NK-92 (cell line): ENCODE data around the gene NFASC.

Experiments used
- DNase-seq: peaks from one replicate; lab custom pipeline; 2025; ENCODE audit not compliant: unreplicated experiment; lab: John Stamatoyannopoulos, UW

The NFASC gene

DNA sequence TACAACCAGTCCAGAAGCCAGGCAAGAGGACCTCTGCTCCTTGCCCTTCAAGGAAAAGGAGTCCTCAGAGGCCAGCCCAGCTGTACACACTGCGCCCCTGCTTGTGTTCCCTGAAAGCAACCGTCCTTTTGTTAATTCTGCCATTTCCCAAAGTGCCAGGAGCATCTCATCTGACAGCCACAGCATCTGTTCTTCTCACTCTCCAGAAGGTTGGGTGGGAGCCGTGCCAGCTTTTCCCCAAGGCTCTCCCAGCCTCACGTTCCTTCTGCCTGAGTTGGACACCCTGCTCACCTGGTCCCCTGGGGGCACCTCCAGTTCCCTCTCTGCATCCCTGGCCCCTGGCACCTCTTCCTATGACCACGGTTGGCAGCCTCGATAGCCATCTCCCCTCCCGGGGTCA is 161.8 kb downstream of the NFASC start:
- no peak for DNase-seq

- DNase-seq, result no peak
Measured at GRCh38 chr1:205037539-205037938, 166.9 kb downstream of the NFASC start.

GRCh38 chr1:205038132-205038786 is 167.6 kb downstream of the NFASC start:
- DNase-seq, result no peak

- no peak for DNase-seq
Measured at GRCh38 chr1:205041001-205041715, 170.5 kb downstream of the NFASC start.

- DNase-seq, result no peak
Measured at GRCh38 chr1:205041998-205042910, 171.6 kb downstream of the NFASC start.

DNA sequence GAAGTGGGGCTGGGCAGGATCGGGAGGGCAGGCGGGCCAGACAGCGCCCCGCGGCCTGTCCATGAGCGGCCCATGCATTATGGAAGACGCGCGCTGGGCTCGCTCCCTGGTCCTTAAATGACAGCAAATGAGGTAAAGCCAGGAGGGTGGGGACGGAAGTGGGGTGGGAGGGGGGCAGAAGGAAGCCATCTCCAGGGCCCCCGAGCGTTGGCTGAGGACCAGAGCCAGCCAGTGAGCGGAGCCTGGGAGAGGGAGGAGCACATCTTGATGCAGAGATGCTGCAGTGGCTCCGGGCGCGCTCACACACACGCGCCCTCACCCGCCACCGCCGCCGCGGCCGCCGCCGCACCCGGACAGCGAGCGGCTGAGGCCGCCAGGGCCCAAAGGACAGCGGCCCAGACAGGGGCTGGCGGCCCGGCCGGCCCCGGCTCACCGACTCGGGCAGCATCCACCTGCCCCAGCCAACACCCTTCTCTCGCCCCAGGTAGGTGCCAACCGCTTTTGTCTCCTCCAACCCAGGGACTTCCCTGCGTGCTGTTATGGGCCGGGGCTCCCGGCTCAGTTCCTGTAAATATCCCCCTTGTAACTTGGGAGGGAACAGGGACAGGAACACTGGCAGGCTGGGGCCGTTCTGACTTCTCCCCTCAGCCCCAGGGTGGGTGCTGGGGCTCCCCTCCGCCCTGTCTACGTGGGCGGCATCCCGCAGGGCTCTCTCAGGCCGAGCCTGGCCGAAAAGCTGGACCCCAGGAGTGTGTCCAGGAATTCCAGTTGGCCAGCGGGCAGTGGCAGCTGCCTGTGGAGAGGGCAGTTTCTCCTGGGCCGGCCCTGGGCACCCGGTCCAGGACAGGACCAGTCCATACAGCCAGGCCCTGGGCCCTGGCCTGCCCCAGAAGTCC is 172.5 kb downstream of the NFASC start, which contains the start of gene CNTN2:
Gene CNTN2 (plus strand): TSS at position 302 of the 896 bp plus-strand sequence. CDS start 9,974 bp downstream, outside the sequence.
- no peak for DNase-seq

DNA sequence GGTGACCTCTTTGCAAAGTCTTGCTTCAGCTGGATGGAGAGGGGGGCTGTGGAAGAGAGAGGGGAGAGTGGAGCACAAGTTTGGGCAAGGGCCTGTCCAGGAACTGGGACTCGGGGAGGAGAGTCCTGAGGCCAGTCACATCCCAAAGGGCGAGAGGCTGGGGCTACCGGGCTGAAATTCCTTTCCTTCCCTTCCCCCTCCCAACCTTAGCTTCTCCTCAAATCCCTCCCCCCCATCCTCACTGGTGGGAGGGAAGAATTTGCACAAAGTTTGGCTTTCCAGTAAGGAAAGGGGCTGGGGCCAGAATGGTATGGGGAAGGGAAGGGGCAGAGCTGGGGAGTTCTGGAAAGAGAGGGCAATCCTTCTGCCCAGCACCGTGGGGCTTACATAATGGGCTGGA is 173.2 kb downstream of the NFASC start:
- no peak for DNase-seq

DNA sequence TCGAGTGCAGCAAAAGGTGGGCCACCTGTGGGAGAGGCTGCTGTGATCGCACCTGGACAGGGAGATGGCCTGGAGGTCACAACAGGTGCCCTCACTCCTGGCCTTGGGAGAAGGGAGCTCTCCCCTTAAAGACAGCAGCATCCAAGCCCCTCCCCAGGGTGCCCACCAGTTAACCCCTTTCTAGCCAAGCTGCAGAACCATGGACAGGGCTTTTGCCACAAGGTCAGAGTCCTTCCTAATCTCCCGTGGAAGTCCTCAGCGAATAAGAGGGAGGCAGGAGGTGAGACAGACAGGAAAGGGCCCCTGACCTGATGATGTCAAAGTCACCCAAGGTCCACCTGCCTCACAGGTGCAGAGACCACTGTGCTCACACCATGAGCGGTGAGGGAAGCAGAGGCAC is 174.1 kb downstream of the NFASC start:
- no peak for DNase-seq

GRCh38 chr1:205045146-205045545 is 174.5 kb downstream of the NFASC start:
- DNase-seq, result no peak

DNA sequence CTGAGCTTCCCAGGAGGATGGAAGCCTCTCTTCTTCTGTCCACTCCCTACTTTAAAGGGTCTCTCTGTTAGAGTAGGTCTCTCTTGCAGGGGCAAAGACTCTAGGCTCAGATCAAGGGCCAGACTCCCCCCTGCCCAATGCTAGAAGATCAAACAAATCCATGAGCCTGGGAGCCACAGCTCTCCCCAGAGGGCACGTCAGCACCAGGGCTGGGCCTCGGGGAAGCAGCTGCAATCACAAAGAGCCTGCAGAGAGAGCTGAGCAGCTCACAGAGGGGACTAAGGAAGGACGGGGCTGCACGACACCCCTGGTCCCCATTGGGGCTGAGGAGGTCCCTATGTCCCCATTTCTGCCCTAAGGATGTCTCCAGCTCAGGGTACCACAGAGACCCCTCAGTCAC is 176.2 kb downstream of the NFASC start:
- no peak for DNase-seq

DNA sequence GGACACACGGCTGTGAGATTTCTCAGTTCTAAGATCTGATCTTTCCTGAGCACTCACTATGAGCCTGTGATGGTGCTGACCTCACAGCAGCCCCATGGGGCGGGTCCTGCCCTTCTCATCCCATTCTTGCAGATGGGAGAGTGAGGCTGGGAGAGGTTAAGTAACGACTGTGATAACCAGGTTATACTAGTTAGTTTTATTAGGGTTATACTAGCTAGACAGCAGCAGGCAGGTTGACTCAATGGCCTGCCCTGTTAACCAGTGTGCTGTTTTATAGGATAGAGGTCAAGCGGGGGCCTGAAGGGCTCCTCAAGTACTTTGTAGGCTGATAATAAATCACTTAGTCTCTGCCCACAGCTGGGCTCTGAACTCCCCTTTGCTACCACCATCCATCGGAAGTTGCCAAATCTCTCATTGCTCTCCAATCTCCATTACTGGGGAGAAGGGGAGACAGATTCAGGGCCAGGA is 177.1 kb downstream of the NFASC start:
- no peak for DNase-seq

DNA sequence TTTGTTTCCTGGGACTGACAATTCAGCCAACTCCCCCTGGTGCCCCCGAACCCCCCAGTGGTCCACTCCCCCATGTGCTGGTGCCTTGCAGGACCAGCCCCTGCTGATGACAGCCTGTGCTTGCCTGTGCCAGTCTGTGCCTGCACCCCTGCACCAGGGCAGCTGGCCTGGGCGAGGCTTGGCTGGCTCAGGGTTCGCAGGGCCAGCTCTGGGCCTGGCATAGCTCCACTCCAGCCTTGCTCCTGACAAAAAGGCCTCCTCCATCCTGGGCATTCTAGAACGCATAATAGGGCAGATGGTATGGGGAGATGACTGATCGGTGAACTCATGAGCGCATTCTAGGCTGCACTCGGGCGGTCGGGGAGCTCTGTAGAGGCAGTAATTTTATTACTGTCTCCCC is 177.7 kb downstream of the NFASC start:
- no peak for DNase-seq

- no peak for DNase-seq
Measured at GRCh38 chr1:205049479-205049878, 178.8 kb downstream of the NFASC start.

GRCh38 chr1:205052690-205053089 is 182.0 kb downstream of the NFASC start:
- no peak for DNase-seq

DNA sequence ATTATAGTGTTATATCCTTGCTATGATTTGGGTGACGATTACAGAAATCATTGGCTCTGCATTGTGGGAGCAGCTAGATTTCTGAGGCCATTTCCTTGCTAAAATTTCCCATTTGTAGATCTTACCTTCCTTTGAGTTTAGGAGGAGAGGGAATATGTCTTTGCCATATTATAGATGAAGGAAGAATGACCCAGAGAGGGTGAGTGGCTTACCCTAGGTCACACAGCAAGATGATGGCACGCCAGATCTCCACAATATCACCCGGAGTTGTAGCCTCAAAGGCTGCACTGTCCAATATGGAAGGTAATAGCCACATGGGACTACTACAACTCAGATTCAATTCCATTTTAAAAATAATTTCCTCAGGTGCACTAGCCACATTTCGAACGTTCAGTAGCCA is 182.6 kb downstream of the NFASC start:
- DNase-seq, result no peak

GRCh38 chr1:205054013-205054412 is 183.4 kb downstream of the NFASC start:
- no peak for DNase-seq

- DNase-seq, result no peak
Measured at GRCh38 chr1:205056188-205056611, 185.5 kb downstream of the NFASC start.

DNA sequence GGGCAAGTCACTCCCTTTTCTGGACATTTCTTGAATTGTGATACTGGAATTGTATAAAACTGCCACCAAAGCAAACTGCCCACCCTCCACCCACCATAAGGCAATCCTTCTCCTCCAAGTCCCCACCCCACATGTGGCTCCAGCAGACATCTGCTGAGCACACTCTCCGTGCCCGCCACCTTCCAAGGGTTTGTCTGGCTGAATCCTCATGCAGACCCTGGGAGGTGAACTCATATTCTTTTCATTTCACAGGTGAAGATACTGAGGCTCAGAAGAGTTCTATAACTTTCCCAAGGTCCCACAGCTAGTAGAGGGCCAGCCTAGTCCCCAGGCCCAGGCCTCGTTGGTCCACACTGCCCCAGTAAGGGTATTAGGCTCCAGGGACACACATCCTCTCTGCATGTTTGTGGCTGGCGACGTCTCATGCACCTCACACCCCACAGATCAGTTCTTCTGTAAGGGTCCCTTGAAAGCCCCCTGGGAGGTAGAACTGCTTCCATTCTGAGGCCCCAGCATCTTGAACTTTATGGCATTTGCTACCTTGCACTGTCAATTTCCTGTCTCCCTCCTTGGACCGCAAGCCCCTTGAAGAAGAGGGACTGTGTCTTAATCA is 186.4 kb downstream of the NFASC start:
- no peak for DNase-seq

- DNase-seq, result no peak
Measured at GRCh38 chr1:205057808-205058575, 187.3 kb downstream of the NFASC start.
